Muscle of back (tissue), 11 donors: ENCODE measurements around the gene CHRFAM7A. TPM values are rescaled to one million over a fixed set of nuclear protein-coding genes. Genes with fewer than 3 reads are reported as not detected.
"Not testable (repeated sequence)": the region's sequence is repeated elsewhere in the genome, so short reads cannot be mapped to it uniquely, and the experiment has no call there.

Source experiments
- DNase-seq, 3 donors: peaks; one replicate each; pipeline versions ENCODE4 v3.0.0 to v3.0.0-alpha.2; 2013
- polyA plus RNA-seq, 10 donors: library from polyadenylated mRNA; unstranded; fragments of 120-200 nt; gene quantifications; one replicate each; pipeline ENCODE4 v1.2.1, GENCODE V29; 2013; ENCODE audit not compliant: insufficient read length in 10 of 10

Gene CHRFAM7A
- polyA plus RNA-seq, 10 donors, result 0.40 to 2.8 (median 1.9) TPM

GRCh38 chr15:30321063-30321462 is 72.3 kb downstream of the CHRFAM7A start:
- DNase-seq, result not testable (repeated sequence)

GRCh38 chr15:30315704-30316103 is 77.6 kb downstream of the CHRFAM7A start:
- not testable (repeated sequence) for DNase-seq

GRCh38 chr15:30310575-30310974 is 82.8 kb downstream of the CHRFAM7A start:
- not testable (repeated sequence) for DNase-seq

Other genes starting within 250 kb of the CHRFAM7A start
- gene GOLGA8R, start 20.7 kb upstream of the CHRFAM7A start, polyA plus RNA-seq, result 1 to 10 TPM; 1.7 to 9.0 (median 3.8) TPM
- gene GOLGA8Q, start 158.5 kb upstream of the CHRFAM7A start, polyA plus RNA-seq, result 1 to 10 TPM in 7 of 10 donors, under 1 TPM in 3; 0.52 to 5.1 (median 1.5) TPM
- gene GOLGA8H, start 210.5 kb upstream of the CHRFAM7A start, polyA plus RNA-seq, result 1 to 10 TPM in 2 of 10 donors, under 1 TPM in 8; 0.21 to 1.5 (median 0.49) TPM